Activated T-cell treated with anti-CD3 and anti-CD28 coated beads for 4 hours (primary cell): ENCODE results near the gene SPHKAP.
"Not testable (repeated sequence)": the region's sequence is repeated elsewhere in the genome, so short reads cannot be mapped to it uniquely, and the experiment has no call there.

ENCODE experiments used
- DNase-seq: peaks from one replicate; pipeline ENCODE4 v3.0.0-alpha.2; 2020

SPHKAP gene, protein sequence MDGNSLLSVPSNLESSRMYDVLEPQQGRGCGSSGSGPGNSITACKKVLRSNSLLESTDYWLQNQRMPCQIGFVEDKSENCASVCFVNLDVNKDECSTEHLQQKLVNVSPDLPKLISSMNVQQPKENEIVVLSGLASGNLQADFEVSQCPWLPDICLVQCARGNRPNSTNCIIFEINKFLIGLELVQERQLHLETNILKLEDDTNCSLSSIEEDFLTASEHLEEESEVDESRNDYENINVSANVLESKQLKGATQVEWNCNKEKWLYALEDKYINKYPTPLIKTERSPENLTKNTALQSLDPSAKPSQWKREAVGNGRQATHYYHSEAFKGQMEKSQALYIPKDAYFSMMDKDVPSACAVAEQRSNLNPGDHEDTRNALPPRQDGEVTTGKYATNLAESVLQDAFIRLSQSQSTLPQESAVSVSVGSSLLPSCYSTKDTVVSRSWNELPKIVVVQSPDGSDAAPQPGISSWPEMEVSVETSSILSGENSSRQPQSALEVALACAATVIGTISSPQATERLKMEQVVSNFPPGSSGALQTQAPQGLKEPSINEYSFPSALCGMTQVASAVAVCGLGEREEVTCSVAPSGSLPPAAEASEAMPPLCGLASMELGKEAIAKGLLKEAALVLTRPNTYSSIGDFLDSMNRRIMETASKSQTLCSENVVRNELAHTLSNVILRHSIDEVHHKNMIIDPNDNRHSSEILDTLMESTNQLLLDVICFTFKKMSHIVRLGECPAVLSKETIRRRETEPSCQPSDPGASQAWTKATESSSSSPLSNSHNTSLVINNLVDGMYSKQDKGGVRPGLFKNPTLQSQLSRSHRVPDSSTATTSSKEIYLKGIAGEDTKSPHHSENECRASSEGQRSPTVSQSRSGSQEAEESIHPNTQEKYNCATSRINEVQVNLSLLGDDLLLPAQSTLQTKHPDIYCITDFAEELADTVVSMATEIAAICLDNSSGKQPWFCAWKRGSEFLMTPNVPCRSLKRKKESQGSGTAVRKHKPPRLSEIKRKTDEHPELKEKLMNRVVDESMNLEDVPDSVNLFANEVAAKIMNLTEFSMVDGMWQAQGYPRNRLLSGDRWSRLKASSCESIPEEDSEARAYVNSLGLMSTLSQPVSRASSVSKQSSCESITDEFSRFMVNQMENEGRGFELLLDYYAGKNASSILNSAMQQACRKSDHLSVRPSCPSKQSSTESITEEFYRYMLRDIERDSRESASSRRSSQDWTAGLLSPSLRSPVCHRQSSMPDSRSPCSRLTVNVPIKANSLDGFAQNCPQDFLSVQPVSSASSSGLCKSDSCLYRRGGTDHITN (N-terminal part only)

GRCh38 chr2:228181098-228182019, at the start of gene SPHKAP:
SPHKAP (minus strand) TSS chr2:228181687; CDS start chr2:228181598, 89 bp downstream.
- DNase-seq, result no peak

- DNase-seq, result no peak
Observed at GRCh38 chr2:228227466-228227865, 46.0 kb upstream of the SPHKAP start.

GRCh38 chr2:228224410-228224809, 42.9 kb upstream of the SPHKAP start:
- DNase-seq, result no peak

DNA sequence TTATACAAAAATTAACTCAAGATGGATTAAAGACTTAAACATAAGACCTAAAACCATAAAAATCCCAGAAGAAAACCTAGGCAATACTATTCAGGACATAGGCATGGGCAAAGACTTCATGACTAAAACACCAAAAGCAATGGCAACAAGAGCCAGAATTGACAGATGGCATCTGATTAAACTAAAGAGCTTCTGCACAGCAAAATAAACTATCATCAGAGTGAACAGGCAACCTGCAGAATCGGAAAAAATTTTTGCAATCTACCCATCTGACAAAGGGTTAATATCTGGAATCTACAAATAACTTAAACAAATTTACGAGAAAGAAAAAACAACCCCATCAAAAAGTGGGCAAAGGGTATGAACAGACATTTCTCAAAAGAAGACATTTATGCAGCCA, 37.1 kb upstream of the SPHKAP start:
- not testable (repeated sequence) for DNase-seq

GRCh38 chr2:228197504-228197903, 16.0 kb upstream of the SPHKAP start:
- no peak for DNase-seq

DNA sequence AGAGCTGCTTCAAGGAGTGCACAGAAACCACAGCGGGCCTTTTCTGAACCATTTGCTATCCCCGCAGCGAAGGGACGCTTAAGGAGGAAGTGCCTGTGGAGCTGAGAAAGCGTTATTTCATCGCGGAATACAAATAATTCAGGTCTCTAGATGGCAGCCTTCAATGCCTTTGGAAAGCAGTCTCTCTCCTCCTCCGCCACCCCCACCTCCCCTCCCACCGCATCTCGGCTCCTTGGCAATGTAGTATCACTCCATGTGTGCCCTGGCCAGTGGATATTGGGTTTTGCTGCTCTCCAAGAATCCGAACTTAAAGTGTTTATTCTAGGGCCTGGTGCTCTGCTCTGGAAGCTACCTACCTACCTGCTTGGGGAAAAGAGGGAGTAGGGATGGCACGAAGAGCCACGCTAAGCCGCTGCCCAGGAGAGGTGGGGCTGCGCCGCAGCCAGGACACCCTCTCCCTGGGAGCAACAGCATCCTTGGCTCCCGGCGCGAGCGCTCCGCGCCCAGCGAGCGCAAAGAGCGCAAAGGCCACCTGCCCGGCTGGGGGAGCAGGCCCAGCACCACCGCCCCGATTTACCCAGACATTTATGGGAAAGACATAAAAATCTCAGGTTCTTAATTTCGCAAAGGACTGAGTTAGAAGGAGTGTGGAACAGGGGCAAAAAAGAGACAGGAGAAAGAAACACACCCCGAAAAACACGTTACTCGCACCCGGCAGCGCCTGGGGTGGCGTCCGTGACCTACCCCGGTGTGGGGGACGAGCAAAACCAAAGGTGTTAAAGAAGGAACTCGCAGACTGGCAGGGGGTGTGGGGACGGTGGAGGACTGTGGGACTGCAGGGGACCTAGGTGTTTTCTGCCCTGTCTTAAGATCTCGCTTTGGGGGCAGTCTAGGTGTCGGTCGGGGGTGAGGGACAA, 1.0 kb downstream of the SPHKAP start:
- no peak for DNase-seq

- DNase-seq, result no peak
Observed at GRCh38 chr2:228167290-228167689, 14.2 kb downstream of the SPHKAP start.

DNA sequence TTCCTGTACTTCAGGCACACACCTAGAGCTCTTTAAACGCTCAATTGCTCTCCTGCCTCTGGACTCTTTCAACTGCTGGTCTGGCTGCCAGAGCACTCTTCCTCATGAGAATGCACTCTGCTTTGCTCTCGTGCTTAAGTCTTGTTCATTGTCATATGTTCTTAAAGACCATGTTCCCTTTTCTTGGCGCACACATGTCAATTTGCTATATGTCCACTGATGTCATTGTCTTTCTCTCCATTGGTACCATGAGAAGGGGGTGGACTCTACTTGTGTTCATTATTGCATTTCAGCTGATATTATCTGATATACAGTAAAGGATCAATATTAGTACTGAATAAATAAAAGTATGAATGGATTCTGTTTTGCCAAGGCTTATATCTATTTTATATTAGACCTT, 16.8 kb downstream of the SPHKAP start:
- no peak for DNase-seq

- DNase-seq, result no peak
Observed at GRCh38 chr2:228157841-228158240, 23.6 kb downstream of the SPHKAP start.

GRCh38 chr2:228144961-228145360, 36.5 kb downstream of the SPHKAP start:
- no peak for DNase-seq

- no peak for DNase-seq
Observed at GRCh38 chr2:228140934-228141528, 40.5 kb downstream of the SPHKAP start.

DNA sequence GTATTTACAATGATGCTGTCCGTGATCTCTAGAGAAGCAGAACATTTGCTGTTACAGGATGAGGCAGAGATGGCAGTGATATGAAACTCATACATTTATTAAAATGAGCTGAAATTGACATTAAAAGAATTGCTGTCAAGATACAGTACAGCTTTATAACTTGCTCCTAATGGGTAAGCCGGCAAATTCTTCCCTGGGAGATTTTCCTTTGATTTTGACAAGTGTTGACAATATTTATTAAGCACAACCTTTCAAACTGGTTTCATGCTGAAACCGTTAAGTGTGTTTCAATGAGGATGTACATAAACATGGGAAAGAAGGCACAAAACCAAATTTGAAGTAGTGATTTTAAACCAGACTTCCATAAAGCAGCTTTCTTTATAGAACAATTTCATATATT, 45.5 kb downstream of the SPHKAP start:
- DNase-seq, result no peak

- no peak for DNase-seq
Observed at GRCh38 chr2:228135300-228135699, 46.2 kb downstream of the SPHKAP start.

DNA sequence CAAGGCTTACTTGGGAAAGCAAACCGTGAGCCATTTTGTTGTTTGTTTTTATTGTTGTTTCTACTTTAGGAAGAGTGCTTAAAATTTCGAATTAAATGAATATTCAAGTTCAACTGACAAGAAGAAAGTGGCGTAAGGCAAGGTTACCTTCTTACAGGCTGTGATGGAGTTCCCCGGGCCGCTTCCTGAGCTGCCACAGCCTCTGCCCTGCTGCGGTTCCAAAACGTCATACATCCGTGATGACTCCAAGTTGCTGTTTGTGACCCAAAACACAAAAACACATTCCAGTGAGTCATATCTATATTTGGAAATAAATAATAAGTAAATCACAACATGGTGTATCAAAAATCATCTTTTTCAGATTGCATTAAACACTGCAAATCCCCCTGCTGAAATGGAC, 49.7 kb downstream of the SPHKAP start:
- DNase-seq, result no peak

DNA sequence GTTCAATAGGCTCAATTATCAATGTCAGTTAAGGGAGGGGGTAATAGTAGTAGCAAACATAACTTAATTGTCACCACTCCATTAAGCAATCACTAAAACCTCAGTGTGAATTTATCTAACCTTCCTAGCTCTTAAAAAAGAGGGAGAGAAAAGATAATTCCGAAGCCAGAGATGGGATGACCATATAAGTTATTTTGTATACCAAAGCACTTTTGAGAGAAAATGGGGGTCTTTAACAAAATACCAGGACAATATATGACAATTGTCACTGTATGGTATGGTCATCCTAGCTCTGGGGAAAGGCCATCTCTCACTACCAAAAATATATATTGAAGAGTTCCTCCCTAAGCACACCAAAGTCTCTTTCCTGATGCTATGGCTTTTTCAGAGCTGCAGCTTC, 55.1 kb downstream of the SPHKAP start:
- no peak for DNase-seq

DNA sequence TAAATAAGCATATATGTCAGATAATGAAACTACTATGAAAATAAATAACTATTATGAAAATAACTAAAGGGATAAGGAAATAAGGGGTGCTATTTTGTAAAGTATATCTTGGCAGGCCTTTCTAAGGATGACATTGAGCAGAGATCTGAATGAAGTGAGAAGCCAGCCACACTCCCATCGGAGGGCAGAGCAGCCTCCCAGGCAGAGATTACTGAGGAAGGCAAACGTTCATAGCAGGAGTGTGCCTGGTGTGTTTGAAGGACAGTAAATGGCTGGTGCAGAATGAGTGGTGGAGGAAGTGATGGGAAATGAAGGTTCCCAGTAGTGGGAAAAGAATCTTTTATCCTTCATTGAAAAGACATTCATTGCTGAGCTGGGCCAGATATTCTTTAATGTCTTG, 62.5 kb downstream of the SPHKAP start:
- no peak for DNase-seq

DNA sequence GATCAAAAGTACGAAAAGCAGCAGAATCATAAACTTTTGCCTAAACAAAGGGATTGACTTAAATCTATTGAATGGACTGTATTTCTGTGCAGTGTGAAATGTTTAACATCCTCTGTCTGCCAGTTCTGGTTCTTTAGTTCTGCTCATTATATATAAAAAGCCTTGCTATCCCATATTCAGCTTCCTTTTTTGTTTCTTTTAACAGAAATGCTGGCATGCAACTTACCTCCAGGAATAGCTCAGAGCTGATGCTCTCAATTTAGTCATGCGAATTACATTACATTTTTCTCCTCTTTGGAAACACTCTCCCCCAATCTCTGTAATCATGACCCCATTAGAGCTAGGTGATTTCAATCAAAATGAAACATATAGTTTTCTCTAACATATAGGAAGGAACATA, 73.6 kb downstream of the SPHKAP start:
- no peak for DNase-seq

DNA sequence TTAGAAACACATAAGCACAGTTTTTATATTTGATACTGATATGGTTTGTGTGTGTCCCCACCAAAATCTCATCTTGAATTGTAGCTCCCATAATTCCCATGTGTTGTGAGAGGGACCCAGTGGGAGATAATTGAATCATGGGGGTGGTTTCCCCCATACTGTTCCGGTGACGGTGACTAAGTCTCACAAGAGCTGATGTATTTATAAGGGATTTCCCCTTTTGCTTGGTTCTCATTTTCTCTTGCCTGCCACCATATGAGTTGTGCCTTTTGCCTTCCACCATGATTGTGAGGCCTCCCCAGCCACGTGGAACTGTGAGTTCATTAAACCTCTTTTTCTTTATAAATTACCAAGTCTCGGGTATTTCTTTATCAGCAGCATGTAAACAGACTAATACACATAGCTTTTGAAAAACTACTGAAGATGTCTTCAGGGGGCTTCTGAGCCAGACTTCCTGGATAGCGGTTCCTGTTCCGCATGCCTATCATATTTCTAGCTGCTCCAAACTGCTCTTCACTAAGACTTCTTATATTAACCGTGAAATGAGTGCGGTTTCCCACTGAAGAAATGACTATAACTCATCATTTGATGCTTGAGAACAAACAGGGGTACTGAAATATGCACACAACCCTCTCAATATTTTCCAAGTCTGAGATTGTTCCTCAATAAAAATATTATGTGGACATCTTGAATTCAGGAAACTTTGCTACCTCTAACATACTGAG, 75.8 kb downstream of the SPHKAP start:
- no peak for DNase-seq

DNA sequence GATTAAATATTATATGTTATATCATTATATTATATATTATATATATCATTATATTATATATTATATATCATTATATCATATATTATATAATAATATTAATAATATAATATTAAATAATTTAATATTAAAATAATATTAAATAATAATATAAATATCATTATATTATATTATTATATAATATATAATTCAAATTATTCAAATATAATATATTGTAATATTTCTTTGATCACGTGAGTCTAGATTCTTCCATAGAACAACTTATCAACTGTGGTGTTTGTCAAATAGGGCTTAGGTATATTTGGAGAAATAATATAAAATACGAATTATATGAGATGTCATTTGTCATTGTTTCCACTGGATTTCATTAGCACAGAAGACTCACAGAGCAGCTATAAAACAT, 77.3 kb downstream of the SPHKAP start:
- DNase-seq, result no peak

DNA sequence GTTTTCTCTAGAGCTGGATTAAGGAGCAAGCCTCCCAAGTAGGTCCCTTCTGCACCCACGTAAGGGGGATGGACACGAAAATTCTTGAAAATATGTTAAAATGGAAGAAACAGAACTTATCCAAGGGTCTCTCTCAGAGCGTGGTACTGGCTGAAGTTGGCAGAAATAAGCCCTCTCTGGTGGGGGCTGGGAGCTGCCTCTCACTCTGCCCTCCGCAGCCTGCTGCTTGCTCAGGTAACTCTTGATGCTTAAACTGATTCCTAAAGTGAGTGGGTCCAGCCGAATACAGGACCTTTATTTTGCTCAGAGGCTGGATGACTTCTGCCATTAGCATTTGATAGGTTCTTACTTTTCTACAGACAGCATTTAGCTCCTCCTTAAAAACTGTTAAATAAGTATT, 78.1 kb downstream of the SPHKAP start:
- DNase-seq, result no peak
